ENCODE measurements around the gene PTGDS. TPM values are rescaled to one million over a fixed set of nuclear protein-coding genes. Genes with fewer than 3 reads are reported as not detected.

PTGDS gene
- polyA plus RNA-seq, 4 donors, result 0.86 to 38.0 (median 19.4) TPM

- H3K36me3 ChIP-seq (ENCODE audit: control insufficient read depth in 3 of 3, insufficient read depth in 2 of 3, low read depth in 1 of 3, low read length in 3 of 3), result peaks cover 0 to 46% (median 0%) of the 10 kb centered on the region in 3 donors
- WGBS, 3 donors, result 1 to 5% (median 3%) methylated on average over 39 to 63 of the region's 63 CpGs
- H3K27me3 ChIP-seq (ENCODE audit: control insufficient read depth in 3 of 3, insufficient read depth in 3 of 3, low read length in 3 of 3), result no peaks in the 10 kb centered on the region
- peak overlapping the region; percentile 37 to 90 (median 54) for H3K4me3 ChIP-seq (ENCODE audit: low read depth in 1 of 3, low read length in 3 of 3)
- DNase-seq (peak; percentile 98 to 99), FAIRE-seq (no peak)
- no peaks in the 10 kb centered on the region for H3K9me3 ChIP-seq (ENCODE audit: control insufficient read depth in 2 of 2, insufficient read depth in 1 of 2, low read depth in 1 of 2, low read length in 1 of 2)
- peaks cover 0 to 58% (median 4%) of the 10 kb centered on the region in 3 donors for H3K4me1 ChIP-seq (ENCODE audit: control insufficient read depth in 3 of 3, insufficient read depth in 2 of 3, low read depth in 1 of 3, low read length in 2 of 3)
- peak overlapping the region; percentile 92 to 98 (median 93) for H3K27ac ChIP-seq (ENCODE audit: low read depth in 1 of 3, low read length in 2 of 3)
Measured at GRCh38 chr9:136949817-136950655, 27.3 kb upstream of the PTGDS start.

GRCh38 chr9:136950656-136951276, 26.5 kb upstream of the PTGDS start:
- H3K9me3 ChIP-seq (ENCODE audit: control insufficient read depth in 2 of 2, insufficient read depth in 1 of 2, low read depth in 1 of 2, low read length in 1 of 2), result no peaks in the 10 kb centered on the region
- peaks cover 0 to 51% (median 0%) of the 10 kb centered on the region in 3 donors for H3K36me3 ChIP-seq (ENCODE audit: control insufficient read depth in 3 of 3, insufficient read depth in 2 of 3, low read depth in 1 of 3, low read length in 3 of 3)
- no peaks in the 10 kb centered on the region for H3K27me3 ChIP-seq (ENCODE audit: control insufficient read depth in 3 of 3, insufficient read depth in 3 of 3, low read length in 3 of 3)
- no peak for FAIRE-seq
- DNase-seq, result peak in 1 of 2 donors; percentile 41
- peak overlapping the region in 2 of 3 donors; percentile 54 to 90 for H3K4me3 ChIP-seq (ENCODE audit: low read depth in 1 of 3, low read length in 3 of 3)
- peak overlapping the region; percentile 72 to 98 (median 93) for H3K27ac ChIP-seq (ENCODE audit: low read depth in 1 of 3, low read length in 2 of 3)
- 14 to 40% (median 30%) methylated on average over 6 to 9 of the region's 9 CpGs for WGBS, 3 donors
- H3K4me1 ChIP-seq (ENCODE audit: control insufficient read depth in 3 of 3, insufficient read depth in 2 of 3, low read depth in 1 of 3, low read length in 2 of 3), result peaks cover 0 to 51% (median 4%) of the 10 kb centered on the region in 3 donors

GRCh38 chr9:136951541-136952320, 25.6 kb upstream of the PTGDS start, which contains the start of gene LCN12:
TSS of gene LCN12 (plus strand) at chr9:136952273. CDS start at chr9:136952328, 55 bp downstream.
- no peak for FAIRE-seq
- H3K27ac ChIP-seq (ENCODE audit: low read depth in 1 of 3, low read length in 2 of 3), result peak within 1 kb of the TSS in 1 of 3 donors; percentile 98
- DNase-seq, result peak in 1 of 2 donors; percentile 57
- H3K27me3 ChIP-seq (ENCODE audit: control insufficient read depth in 3 of 3, insufficient read depth in 3 of 3, low read length in 3 of 3), result no peaks in the 10 kb centered on the region
- H3K4me3 ChIP-seq (ENCODE audit: low read depth in 1 of 3, low read length in 3 of 3), result peak within 1 kb of the TSS in 1 of 3 donors; percentile 90
- 77 to 80% (median 79%) methylated on average over 12 to 14 of the region's 14 CpGs for WGBS, 3 donors
- H3K9me3 ChIP-seq (ENCODE audit: control insufficient read depth in 2 of 2, insufficient read depth in 1 of 2, low read depth in 1 of 2, low read length in 1 of 2), result no peaks in the 10 kb centered on the region
- peaks cover 0 to 53% (median 0%) of the 10 kb centered on the region in 3 donors for H3K36me3 ChIP-seq (ENCODE audit: control insufficient read depth in 3 of 3, insufficient read depth in 2 of 3, low read depth in 1 of 3, low read length in 3 of 3)
- H3K4me1 ChIP-seq (ENCODE audit: control insufficient read depth in 3 of 3, insufficient read depth in 2 of 3, low read depth in 1 of 3, low read length in 2 of 3), result peaks cover 0 to 43% (median 4%) of the 10 kb centered on the region in 3 donors

GRCh38 chr9:136952321-136952850, 24.9 kb upstream of the PTGDS start:
- peaks cover 0 to 43% (median 4%) of the 10 kb centered on the region in 3 donors for H3K4me1 ChIP-seq (ENCODE audit: control insufficient read depth in 3 of 3, insufficient read depth in 2 of 3, low read depth in 1 of 3, low read length in 2 of 3)
- 78 to 90% (median 83%) methylated on average over 14 to 15 of the region's 15 CpGs for WGBS, 3 donors
- H3K9me3 ChIP-seq (ENCODE audit: control insufficient read depth in 2 of 2, insufficient read depth in 1 of 2, low read depth in 1 of 2, low read length in 1 of 2), result no peaks in the 10 kb centered on the region
- H3K4me3 ChIP-seq (ENCODE audit: low read depth in 1 of 3, low read length in 3 of 3), result no peak overlapping the region
- H3K27ac ChIP-seq (ENCODE audit: low read depth in 1 of 3, low read length in 2 of 3), result peak overlapping the region in 1 of 3 donors; percentile 98
- no peaks in the 10 kb centered on the region for H3K27me3 ChIP-seq (ENCODE audit: control insufficient read depth in 3 of 3, insufficient read depth in 3 of 3, low read length in 3 of 3)
- no peak for FAIRE-seq
- peaks cover 0 to 52% (median 0%) of the 10 kb centered on the region in 3 donors for H3K36me3 ChIP-seq (ENCODE audit: control insufficient read depth in 3 of 3, insufficient read depth in 2 of 3, low read depth in 1 of 3, low read length in 3 of 3)
- no peak for DNase-seq

- 92 to 93% (median 92%) methylated on average over 40 to 44 of the region's 44 CpGs for WGBS, 3 donors
- no peak for FAIRE-seq
Measured at GRCh38 chr9:136952876-136953770, 24.2 kb upstream of the PTGDS start.

GRCh38 chr9:136953771-136954269, 23.5 kb upstream of the PTGDS start:
- Histone ChIP-seq H3K9me3 (ENCODE audit: control insufficient read depth in 2 of 2, insufficient read depth in 1 of 2, low read depth in 1 of 2, low read length in 1 of 2) (no peaks in the 10 kb centered on the region), H3K27ac (ENCODE audit: low read depth in 1 of 3, low read length in 2 of 3) (no peak overlapping the region)
- no peak for DNase-seq

More at GRCh38 chr9:136952876-136953770, 24.2 kb upstream of the PTGDS start:
- H3K27me3 ChIP-seq (ENCODE audit: control insufficient read depth in 3 of 3, insufficient read depth in 3 of 3, low read length in 3 of 3), result no peaks in the 10 kb centered on the region
- H3K9me3 ChIP-seq (ENCODE audit: control insufficient read depth in 2 of 2, insufficient read depth in 1 of 2, low read depth in 1 of 2, low read length in 1 of 2), result no peaks in the 10 kb centered on the region
- H3K27ac ChIP-seq (ENCODE audit: low read depth in 1 of 3, low read length in 2 of 3), result no peak overlapping the region
- DNase-seq, result no peak
- peaks cover 0 to 35% (median 4%) of the 10 kb centered on the region in 3 donors for H3K4me1 ChIP-seq (ENCODE audit: control insufficient read depth in 3 of 3, insufficient read depth in 2 of 3, low read depth in 1 of 3, low read length in 2 of 3)
- peaks cover 0 to 50% (median 0%) of the 10 kb centered on the region in 3 donors for H3K36me3 ChIP-seq (ENCODE audit: control insufficient read depth in 3 of 3, insufficient read depth in 2 of 3, low read depth in 1 of 3, low read length in 3 of 3)
- H3K4me3 ChIP-seq (ENCODE audit: low read depth in 1 of 3, low read length in 3 of 3), result no peak overlapping the region

More at GRCh38 chr9:136953771-136954269, 23.5 kb upstream of the PTGDS start:
- H3K36me3 ChIP-seq (ENCODE audit: control insufficient read depth in 3 of 3, insufficient read depth in 2 of 3, low read depth in 1 of 3, low read length in 3 of 3), result peaks cover 0 to 50% (median 0%) of the 10 kb centered on the region in 3 donors
- 86 to 90% (median 88%) methylated on average over 18 to 19 of the region's 19 CpGs for WGBS, 3 donors
- no peak overlapping the region for H3K4me3 ChIP-seq (ENCODE audit: low read depth in 1 of 3, low read length in 3 of 3)
- H3K4me1 ChIP-seq (ENCODE audit: control insufficient read depth in 3 of 3, insufficient read depth in 2 of 3, low read depth in 1 of 3, low read length in 2 of 3), result peaks cover 0 to 29% (median 4%) of the 10 kb centered on the region in 3 donors
- no peak for FAIRE-seq
- no peaks in the 10 kb centered on the region for H3K27me3 ChIP-seq (ENCODE audit: control insufficient read depth in 3 of 3, insufficient read depth in 3 of 3, low read length in 3 of 3)

All from small intestine (tissue), 7 donors.